Urinary bladder (tissue), 4 donors: ENCODE results near the gene LCP2. TPM values are rescaled to one million over a fixed set of nuclear protein-coding genes. Genes with fewer than 3 reads are reported as not detected.

ENCODE experiments used
- DNase-seq: peaks from one replicate; pipeline ENCODE4 v3.0.0-alpha.2; 2015; ENCODE audit errors: extremely low spot score
- H3K27ac ChIP-seq: one replicate; pipeline ENCODE4 v1.5.1; 2013; ENCODE audit warnings: low read depth, mild to moderate bottlenecking, moderate library complexity
- H3K36me3 ChIP-seq: one replicate; pipeline ENCODE4 v1.6.1; 2013; ENCODE audit warnings: mild to moderate bottlenecking, moderate library complexity; ENCODE audit not compliant: insufficient read depth
- H3K4me1 ChIP-seq: one replicate; pipeline ENCODE4 v1.6.1; 2013; ENCODE audit warnings: mild to moderate bottlenecking, moderate library complexity; ENCODE audit not compliant: insufficient read depth
- H3K4me3 ChIP-seq: one replicate; pipeline ENCODE4 v1.5.1; 2013; ENCODE audit warnings: low read depth, low read length
- WGBS: extraction: QIAGEN DNeasy Blood & Tissue Kit; methylation state at CpG from one replicate; pipeline ENCODE4 v1.1.7; 2013; 5-methylcytosine and 5-hydroxymethylcytosine counted together
- polyA plus RNA-seq: library from polyadenylated mRNA; stranded (reverse); fragments of 200-250 nt; gene quantifications from one replicate; pipeline ENCODE4 v1.2.3, GENCODE V29; 2013
- total RNA-seq: library from RNA; depleted of rRNA; stranded (reverse); fragments of >200 nt; gene quantifications from one replicate; pipeline ENCODE4 v1.2.3, GENCODE V29; 2014
- donor health status: healthy with polysubstance abuse.
- donor health status: healthy.

The LCP2 gene
- total and polyA plus RNA-seq, 2 donors: 8.4 to 8.5 TPM

DNA sequence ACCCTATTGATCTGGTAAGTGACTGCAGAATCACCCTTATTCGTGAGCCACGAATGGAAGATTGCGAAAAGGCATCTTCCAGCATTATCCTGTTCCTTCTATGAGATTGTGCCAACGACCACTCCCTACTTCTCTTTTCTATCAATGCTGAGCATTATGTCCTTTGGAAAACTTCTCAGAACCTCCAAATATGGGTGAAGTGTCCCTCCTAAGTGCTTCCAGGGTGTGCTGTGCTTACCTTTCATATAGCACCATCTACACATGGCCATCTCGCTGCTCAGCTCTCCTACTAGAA lies 14.7 kb upstream of the LCP2 start:
- no peak for DNase-seq
- Histone ChIP-seq H3K27ac (no peak overlapping the region), H3K36me3 (no peaks in the 10 kb centered on the region), H3K4me3 (no peak overlapping the region), H3K4me1 (no peaks in the 10 kb centered on the region)
- 88% methylated on average over 5 of the region's 5 CpGs for WGBS

DNA sequence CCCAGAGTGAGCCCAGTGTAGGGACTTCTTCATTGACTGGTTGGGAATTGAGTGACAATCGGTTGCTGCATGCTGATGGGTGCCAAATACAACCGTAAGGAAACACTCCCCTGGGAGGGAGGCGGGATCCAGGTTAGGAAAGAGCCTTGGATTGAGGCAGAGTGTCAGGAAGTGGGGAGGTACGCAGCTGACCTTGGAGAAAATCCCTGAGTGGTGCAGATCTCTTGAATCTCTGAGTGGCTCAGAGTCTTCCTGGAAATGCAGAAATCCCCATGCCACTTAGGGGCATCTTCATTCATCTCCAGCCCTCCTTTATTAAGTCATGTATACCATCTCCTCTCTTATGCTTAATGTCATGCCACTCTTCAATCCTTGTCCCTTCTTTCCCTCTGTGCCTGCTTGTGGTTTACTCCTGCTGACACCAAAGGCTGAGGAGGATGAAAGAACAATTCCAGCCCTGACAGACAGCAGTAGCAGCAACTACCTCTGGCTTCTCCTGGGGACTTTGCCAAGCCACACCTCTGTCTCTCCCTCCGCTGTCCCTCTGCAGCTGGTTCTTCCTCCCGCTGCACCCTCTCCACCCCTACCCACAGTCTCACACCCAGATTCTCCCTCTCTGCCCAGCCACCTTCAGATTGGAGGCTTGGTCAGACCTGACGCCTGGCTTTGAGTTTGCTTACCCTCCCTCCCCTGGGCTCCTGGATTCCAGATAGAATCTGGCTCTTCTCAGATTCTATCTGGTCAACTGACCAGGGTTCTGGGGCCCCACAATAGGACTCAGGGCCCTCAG lies 14.1 kb upstream of the LCP2 start:
- Histone ChIP-seq H3K4me3 (no peak overlapping the region), H3K36me3 (no peaks in the 10 kb centered on the region), H3K27ac (no peak overlapping the region), H3K4me1 (no peaks in the 10 kb centered on the region)
- no peak for DNase-seq
- 82% methylated on average over 7 of the region's 7 CpGs for WGBS

DNA sequence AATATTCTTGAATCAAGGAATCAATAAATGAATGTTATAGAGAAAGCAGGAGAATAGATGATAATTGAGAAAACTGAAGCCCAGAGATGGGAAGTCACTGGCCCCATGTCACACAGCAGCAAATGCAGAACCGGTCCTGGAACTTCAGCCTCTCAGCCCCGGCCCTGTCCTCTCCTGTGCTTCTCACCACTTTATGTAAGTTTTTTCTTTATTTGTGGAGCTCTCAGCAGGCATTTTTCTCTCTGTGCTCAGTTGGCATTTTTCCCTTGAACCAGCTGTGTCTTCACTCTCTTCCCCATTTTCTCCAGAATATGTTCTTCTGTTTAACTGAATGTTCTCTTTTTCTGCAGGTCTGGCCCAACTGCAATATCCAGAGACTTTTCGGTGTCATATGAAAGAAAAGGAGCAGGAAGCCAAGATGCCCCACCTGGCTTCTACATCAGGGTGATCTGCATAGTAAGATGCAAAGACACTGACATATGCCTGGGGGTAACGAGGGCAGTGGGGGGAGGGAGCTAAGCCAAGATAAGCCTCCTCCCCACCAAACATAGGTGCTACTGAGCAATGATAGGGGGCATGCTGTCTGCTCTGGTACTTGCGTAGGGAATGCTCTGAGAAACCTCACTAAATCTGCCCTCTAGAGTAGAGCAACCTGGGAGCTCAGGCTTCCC lies 12.8 kb upstream of the LCP2 start:
- H3K4me1 ChIP-seq: no peaks in the 10 kb centered on the region
- WGBS: 70% methylated on average over 5 of the region's 5 CpGs
- no peak overlapping the region for H3K27ac ChIP-seq
- DNase-seq: no peak
- H3K4me3 ChIP-seq: no peak overlapping the region
- no peaks in the 10 kb centered on the region for H3K36me3 ChIP-seq

- no peak overlapping the region for H3K4me3 ChIP-seq
- DNase-seq: no peak
- H3K4me1 ChIP-seq: no peaks in the 10 kb centered on the region
- no peaks in the 10 kb centered on the region for H3K36me3 ChIP-seq
- WGBS: 94% methylated on average over 2 of the region's 2 CpGs
- no peak overlapping the region for H3K27ac ChIP-seq
Observed at GRCh38 chr5:170308686-170309085, 11.1 kb upstream of the LCP2 start.

DNA sequence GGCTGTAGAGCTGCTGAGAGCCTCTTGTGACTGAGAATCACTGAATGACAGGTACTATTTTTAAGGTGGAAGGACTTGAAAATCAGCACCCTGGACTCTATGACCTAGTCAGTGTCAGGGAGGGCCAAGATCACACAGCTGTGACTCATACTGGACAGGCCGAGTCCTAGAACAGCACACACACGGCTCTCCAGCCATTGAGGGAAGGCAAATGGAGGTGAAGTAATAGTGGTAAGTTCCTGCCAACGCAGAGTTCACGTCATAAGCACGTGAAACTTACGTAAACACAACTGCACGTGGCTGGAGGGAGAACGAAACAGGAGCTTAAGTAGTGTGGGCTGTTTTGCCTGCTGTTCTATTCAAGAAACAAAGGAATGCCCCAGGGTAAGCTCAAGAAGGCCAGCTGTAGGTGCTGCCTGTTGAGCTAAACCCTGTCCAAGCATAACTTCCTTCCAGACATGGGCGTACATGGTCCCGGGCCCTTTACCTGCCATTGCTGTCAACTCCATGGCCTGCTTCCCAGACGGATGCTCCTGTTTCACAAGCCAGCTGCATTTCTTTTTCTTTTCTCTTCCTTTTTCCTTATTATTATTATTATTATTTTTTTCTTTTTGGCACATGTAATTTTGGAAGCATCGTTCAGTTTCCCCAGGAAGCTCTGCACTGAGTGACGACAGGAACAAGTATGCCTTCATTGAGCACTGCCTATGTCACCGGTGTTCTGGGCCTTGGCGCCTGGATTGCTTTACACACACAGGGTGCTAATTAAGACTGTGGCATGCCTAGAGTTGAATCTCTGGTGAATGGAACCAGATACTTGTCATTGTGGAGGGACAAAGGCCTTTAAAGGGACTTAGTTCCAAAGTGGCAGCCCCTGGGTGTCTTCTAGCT lies 10.2 kb upstream of the LCP2 start:
- no peak overlapping the region for H3K4me3 ChIP-seq
- no peaks in the 10 kb centered on the region for H3K36me3 ChIP-seq
- 56% methylated on average over 15 of the region's 15 CpGs for WGBS
- no peaks in the 10 kb centered on the region for H3K4me1 ChIP-seq
- no peak overlapping the region for H3K27ac ChIP-seq
- DNase-seq: no peak

- 45% methylated on average over 5 of the region's 5 CpGs for WGBS
- H3K4me3 ChIP-seq: no peak overlapping the region
- DNase-seq: no peak
- H3K36me3 ChIP-seq: no peaks in the 10 kb centered on the region
- no peaks in the 10 kb centered on the region for H3K4me1 ChIP-seq
- H3K27ac ChIP-seq: no peak overlapping the region
Observed at GRCh38 chr5:170306381-170306831, 8.8 kb upstream of the LCP2 start.

GRCh38 chr5:170305646-170306025 lies 8.1 kb upstream of the LCP2 start:
- 93% methylated on average over 3 of the region's 3 CpGs for WGBS
- Histone ChIP-seq H3K36me3 (no peaks in the 10 kb centered on the region), H3K4me3 (no peak overlapping the region), H3K4me1 (no peaks in the 10 kb centered on the region), H3K27ac (no peak overlapping the region)
- no peak for DNase-seq

DNA sequence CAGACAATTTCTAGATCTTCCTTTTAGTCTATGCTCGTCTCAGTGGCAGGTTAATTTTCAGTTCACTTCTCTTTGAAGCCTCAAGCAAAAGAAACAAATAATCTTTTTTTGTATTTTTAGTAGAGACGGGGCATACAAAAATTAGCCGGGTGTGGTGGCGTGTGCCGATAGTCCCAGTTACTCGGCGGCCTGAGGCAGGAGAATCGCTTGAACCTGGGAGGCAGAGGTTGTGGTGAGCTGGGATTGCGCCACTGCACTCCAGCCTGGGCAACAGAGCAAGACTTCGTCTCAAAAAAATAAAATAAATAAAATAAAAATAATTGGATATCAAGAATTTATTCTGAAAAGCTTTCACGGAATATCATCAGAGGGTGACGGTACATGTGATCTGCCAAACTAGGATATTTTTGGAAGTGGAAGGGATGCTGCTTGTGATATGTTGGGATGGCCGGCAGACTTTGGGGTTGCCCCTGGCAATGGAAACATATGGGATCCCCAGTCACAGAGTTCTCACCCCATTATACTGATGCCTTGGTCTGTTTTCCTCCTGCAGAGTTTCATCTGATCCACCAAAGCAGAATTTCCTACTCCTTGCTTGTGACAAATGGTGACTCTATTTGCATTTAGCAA lies 7.6 kb upstream of the LCP2 start:
- no peak overlapping the region for H3K4me3 ChIP-seq
- H3K27ac ChIP-seq: no peak overlapping the region
- H3K4me1 ChIP-seq: no peaks in the 10 kb centered on the region
- DNase-seq: no peak
- no peaks in the 10 kb centered on the region for H3K36me3 ChIP-seq
- WGBS: 97% methylated on average over 13 of the region's 13 CpGs

DNA sequence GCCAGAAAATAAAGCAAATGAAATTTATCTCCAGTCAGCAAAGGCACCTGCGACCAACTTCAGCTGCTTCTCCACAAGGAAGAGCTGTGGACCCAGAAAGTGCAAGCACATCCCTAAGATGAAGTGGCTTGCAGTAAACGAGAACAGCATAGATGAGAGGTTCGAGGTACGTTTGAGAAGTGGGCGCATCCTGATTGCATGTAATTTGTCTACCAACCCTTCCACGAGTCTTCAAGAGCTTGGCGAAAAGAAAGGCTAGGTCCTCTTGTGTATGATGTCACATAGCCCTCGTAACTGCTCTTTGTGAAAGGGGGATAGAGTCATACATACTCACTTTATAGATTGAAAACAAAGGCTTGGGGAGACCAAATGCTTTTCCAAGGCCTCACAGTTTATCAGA lies 6.0 kb upstream of the LCP2 start:
- Histone ChIP-seq H3K4me3 (no peak overlapping the region), H3K4me1 (no peaks in the 10 kb centered on the region), H3K36me3 (no peaks in the 10 kb centered on the region), H3K27ac (no peak overlapping the region)
- no peak for DNase-seq
- WGBS: 83% methylated on average over 8 of the region's 8 CpGs

DNA sequence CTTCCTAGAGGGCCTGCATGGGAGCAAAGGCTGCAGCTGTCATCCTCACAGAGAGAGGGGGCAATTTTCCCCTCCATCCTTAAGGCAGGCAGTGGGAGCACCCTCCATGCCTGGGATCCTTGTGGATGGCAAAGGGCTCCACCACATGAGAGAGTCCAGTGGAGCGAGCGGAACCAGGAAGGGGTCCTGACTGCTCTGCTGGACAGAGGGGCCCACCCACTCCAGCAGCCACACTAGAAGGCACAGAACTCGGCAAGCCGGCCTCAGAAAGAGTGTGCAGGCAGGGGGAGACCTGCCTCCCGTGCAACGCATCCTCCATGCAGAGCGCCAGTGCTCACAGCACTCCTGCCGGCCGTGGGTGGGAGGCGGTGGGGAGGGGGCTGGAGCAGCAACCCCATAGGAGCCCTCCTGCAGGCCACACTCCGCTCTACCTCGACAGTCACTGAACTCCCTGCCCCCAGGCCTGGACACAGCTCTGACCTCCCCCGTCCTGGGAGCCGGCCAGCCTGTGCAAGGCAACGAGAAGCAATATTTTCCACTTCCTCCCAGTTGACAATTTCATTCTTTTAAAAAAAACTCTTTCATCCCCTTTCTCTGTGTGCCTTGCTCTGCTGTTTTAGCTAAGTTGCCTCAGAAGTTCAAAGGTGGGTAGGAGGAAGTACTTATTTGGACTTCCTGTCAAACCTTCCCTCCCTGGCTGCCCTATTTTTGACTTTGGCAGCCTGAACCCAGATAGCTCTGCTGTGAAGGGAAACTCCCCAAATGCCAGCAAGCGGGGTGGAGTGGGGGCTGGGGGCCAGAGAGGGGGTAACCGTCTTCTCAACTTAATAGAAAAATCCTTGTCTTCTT lies 5.3 kb upstream of the LCP2 start:
- DNase-seq: no peak
- no peak overlapping the region for H3K27ac ChIP-seq
- no peaks in the 10 kb centered on the region for H3K36me3 ChIP-seq
- WGBS: 44% methylated on average over 17 of the region's 17 CpGs
- no peaks in the 10 kb centered on the region for H3K4me1 ChIP-seq
- no peak overlapping the region for H3K4me3 ChIP-seq

DNA sequence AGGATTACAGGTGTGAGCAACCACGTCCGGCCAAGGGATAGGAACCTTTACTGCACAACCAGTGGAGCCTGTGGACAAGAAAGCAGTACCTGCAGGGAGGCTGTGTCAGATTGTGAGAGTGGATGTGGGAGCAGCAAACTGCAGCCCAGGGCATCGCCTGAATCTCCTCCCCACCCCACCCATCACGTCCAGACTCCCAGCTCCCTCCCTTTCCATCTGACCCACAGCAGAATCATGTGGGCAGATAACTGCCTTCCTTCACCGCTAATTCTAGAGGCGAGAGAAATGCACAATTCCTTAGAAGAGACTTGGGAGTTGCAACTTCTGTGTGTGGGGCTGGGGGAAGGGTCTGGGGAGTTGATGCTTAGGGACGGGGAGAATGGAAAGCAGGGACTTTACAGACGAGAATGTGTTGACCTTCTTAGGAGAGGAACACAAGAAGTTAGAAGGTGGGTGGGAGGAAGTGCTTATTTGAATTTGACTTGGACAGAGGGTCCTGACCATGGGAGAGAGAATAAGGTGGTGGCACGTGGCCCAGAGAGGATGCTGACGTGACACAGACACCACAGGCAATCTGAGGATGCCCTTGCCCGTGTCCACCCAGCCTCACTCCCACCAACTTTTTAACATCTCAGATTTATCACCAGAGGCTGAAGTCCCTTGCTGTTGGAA lies 4.5 kb upstream of the LCP2 start:
- Histone ChIP-seq H3K27ac (no peak overlapping the region), H3K4me1 (no peaks in the 10 kb centered on the region), H3K4me3 (no peak overlapping the region), H3K36me3 (no peaks in the 10 kb centered on the region)
- no peak for DNase-seq
- 77% methylated on average over 11 of the region's 11 CpGs for WGBS

DNA sequence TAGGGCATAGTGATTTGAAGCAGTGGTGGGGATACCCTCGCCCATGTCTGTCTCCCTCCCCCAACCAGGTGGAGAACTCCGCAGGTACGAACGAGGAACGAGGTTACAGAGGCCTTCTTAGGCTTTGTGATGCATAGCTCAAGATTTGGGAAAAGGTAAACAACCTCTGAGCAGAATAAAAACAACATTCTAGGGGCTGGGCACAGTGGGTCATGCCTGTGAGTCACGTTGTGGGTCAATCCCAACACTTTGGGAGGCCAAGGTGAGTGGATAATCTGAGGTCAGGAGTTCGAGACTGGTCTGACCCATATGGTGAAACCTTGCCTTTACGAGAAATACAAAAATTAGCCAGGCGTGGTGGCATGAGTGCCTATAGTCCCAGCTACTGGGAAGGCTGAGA lies 3.6 kb upstream of the LCP2 start:
- Histone ChIP-seq H3K4me3 (no peak overlapping the region), H3K4me1 (no peaks in the 10 kb centered on the region), H3K36me3 (no peaks in the 10 kb centered on the region), H3K27ac (no peak overlapping the region)
- DNase-seq: no peak
- WGBS: 83% methylated on average over 9 of the region's 9 CpGs
